ENCODE results near the gene LRMDA.

Gene LRMDA

DNA sequence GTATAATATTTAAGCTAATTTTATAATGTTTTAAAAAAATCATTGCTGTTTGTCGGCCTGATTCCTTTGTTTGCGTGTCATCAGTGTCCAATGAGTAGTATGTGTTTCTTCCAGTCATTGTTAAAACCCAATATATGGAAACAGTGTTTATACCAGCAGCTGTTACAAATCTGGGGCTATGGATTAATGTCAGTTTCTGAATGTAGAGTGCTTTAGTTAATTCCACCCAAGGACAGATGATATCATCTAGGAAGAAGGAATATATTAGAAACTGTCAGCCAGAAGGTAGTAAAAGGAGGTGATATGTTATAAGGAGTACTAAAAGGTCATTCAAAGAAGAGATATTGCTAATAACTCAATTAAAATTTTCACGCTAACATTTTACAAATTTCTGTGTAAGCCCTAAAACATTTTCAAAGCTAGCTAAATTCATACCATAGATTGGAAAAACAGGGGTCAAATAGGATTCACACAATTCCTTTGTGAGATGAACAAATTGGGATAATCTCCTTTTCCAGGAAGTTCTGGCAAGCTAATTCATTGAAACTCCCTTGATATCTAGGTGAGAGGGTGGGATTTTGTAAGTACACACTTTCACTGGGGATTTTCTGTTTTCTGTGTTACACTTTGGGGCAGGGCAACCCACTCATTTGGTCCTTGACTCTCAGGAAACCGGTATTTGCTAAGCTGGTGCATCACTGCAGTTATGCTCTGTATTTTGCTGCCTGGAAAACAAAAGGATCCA is 448.8 kb downstream of the LRMDA start:
- DNase-seq (ENCODE audit: low read depth), result no peak
- no peak overlapping the region for H3K4me3 ChIP-seq (ENCODE audit: low read length)
- TF ChIP-seq, protein P1, sequence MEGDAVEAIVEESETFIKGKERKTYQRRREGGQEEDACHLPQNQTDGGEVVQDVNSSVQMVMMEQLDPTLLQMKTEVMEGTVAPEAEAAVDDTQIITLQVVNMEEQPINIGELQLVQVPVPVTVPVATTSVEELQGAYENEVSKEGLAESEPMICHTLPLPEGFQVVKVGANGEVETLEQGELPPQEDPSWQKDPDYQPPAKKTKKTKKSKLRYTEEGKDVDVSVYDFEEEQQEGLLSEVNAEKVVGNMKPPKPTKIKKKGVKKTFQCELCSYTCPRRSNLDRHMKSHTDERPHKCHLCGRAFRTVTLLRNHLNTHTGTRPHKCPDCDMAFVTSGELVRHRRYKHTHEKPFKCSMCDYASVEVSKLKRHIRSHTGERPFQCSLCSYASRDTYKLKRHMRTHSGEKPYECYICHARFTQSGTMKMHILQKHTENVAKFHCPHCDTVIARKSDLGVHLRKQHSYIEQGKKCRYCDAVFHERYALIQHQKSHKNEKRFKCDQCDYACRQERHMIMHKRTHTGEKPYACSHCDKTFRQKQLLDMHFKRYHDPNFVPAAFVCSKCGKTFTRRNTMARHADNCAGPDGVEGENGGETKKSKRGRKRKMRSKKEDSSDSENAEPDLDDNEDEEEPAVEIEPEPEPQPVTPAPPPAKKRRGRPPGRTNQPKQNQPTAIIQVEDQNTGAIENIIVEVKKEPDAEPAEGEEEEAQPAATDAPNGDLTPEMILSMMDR (conservative IDR thresholded peaks at IDR 0.05; ENCODE audit: low read depth, low read length), result no peak

DNA sequence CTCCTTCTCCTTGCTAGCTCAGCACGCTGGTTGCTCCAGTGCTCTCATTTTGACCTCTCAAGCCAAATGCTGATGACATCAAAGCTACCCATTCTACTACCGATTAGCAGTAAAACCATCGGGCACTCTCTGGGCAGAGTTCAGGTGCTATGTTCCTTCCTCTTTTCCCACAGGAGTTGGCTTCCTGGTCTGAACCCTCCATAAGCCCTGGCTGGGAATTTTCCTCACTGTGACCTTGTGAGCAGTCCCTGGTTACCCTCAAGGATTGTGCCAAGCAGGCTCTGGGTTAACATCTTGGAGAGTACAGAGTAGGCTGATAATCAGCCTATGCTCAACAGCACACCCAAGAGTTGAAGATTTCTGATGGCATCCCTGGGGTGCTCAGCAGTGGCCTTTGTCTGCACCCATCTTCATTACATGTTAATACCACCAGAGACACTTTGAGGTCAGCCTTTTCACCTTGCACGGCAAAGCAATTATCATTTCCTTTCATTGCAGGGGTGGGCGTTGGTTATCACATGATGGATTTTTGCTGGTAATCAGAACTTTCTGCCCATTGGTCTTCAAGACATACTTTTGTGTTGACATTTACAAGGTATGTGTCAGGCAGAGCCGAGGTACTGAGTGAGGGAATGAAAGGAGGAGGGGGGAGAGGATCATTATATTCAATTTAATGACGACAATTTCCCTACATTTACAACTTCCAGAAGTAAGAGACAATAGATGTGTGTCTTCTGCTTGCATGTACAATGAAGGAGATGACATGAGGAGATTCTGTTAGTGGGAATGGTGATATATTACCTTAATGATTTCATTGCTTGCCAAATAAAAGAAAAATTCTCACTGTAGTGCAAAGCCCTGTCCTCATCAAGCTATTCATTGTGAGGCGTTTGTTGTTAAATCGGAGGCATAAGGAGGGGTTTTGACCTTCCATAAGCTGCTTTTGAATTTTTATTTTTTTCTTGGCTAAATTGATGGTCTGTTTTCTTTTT is 452.0 kb downstream of the LRMDA start:
- TF ChIP-seq, protein P1 (conservative IDR thresholded peaks at IDR 0.05; ENCODE audit: low read depth, low read length), result no peak
- H3K4me3 ChIP-seq (ENCODE audit: low read length), result no peak overlapping the region
- no peak for DNase-seq (ENCODE audit: low read depth)

DNA sequence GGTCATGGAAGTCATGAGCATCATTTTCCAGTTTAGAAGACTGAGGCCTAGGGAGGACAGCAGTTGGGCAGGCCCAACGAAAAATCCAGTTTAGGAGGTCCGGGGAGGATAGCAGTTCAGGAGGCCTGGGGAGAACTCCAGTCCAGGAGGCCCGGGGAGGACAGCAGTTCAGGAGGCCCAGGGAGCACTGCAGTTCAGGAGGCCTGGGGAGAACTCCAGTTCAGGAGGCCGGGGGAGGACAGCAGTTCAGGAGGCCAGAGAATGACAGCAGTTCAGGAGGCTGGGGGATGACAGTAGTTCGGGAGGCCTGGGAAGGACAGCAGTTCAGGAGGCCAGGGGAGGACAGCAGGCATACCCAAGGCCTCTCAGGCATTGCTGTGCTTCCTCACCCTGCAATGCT is 453.4 kb downstream of the LRMDA start:
- TF ChIP-seq, protein P1 (conservative IDR thresholded peaks at IDR 0.05; ENCODE audit: low read depth, low read length), result no peak
- no peak overlapping the region for H3K4me3 ChIP-seq (ENCODE audit: low read length)

DNA sequence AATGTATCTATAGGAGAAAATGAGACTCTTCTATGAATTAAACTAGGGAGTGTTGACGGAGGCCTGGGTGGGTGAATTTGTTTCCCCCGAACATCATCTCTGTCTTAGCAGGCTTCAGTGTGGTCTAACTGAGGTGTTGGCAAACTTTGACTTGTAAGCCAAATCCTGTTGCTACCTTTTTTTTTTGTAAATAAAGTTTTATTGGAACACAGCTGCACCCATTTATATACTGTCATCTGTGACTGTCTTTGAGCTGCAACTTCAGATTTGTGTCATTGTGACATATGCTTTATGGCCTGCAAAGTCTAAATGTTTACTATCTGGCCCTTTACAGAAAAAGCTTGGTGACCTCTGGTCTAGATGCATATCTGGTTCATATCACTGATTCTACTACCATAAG is 455.9 kb downstream of the LRMDA start:
- TF ChIP-seq, protein P1 (conservative IDR thresholded peaks at IDR 0.05; ENCODE audit: low read depth, low read length), result no peak
- no peak overlapping the region for H3K4me3 ChIP-seq (ENCODE audit: low read length)
- DNase-seq (ENCODE audit: low read depth), result no peak

More for the DNA sequence above, 453.4 kb downstream of the LRMDA start:
- no peak for DNase-seq (ENCODE audit: low read depth)

DNA sequence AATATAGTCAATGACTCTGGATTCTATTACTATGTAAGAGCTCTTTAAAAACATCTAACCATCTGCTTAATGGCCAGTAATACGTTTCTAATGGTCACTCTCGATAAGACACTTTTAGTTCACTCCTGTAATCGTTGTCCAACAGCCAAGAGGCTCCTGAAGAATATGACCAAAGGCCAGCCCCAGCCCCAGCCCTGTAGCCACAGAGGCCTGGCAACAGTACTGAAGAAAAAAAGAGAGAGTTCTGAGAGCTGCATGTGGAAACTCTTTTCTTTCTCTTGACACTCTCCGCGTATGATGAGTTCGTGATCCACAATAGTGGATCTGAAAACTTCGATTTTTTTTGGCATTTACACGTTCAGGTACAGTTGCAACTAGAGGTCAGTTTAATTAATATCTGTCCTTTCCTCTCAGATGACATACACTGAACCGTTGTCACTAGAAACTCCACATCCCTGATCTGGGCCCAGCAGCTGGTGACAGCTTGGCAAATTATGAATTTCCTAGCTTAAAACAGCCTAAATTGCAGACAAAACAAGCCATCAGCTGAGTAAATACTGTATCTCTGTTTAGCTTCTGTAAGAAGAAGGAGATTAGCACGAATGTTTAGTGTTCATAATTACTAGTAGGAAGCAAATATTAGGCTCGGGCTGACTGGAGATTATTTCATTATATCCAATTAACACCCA is 456.7 kb downstream of the LRMDA start:
- no peak for DNase-seq (ENCODE audit: low read depth)
- H3K4me3 ChIP-seq (ENCODE audit: low read length), result no peak overlapping the region
- TF ChIP-seq, protein P1 (conservative IDR thresholded peaks at IDR 0.05; ENCODE audit: low read depth, low read length), result no peak

DNA sequence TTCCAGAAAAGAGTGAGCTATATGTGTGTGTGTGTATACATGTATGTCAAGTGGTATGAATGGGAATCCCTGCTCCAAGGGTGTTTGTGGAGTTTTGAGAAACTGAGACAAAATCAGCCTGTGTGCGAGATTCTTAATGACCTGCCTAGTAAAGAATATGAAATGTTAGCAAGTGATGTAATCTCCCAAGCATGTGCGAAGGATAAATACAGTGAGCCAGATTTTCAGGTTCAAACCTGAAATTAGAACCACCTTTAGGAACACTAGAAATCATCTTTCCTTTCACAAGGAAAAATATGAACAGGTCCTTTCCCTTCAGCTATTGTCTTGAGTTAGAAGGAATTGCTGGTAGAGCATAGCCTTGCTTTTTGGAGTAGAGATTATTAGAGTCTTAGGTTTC is 457.6 kb downstream of the LRMDA start:
- TF ChIP-seq, protein P1 (conservative IDR thresholded peaks at IDR 0.05; ENCODE audit: low read depth, low read length), result no peak
- no peak for DNase-seq (ENCODE audit: low read depth)
- H3K4me3 ChIP-seq (ENCODE audit: low read length), result no peak overlapping the region
